Stimulated activated CD4-positive, alpha-beta T cell treated with anti-CD3 and anti-CD28 coated beads, Interleukin-15, amount 100 ng/mL, for 1 hour (primary cell): ENCODE results near the gene TNFRSF4.
"Not testable (repeated sequence)": the region's sequence is repeated elsewhere in the genome, so short reads cannot be mapped to it uniquely, and the experiment has no call there.

ENCODE experiments used
- DNase-seq, 2 donors: peaks; one replicate each; pipeline ENCODE4 v3.0.0-alpha.2; 2020; ENCODE audit warnings: low read depth in 1 of 2, low spot score in 1 of 2

Gene TNFRSF4

DNA sequence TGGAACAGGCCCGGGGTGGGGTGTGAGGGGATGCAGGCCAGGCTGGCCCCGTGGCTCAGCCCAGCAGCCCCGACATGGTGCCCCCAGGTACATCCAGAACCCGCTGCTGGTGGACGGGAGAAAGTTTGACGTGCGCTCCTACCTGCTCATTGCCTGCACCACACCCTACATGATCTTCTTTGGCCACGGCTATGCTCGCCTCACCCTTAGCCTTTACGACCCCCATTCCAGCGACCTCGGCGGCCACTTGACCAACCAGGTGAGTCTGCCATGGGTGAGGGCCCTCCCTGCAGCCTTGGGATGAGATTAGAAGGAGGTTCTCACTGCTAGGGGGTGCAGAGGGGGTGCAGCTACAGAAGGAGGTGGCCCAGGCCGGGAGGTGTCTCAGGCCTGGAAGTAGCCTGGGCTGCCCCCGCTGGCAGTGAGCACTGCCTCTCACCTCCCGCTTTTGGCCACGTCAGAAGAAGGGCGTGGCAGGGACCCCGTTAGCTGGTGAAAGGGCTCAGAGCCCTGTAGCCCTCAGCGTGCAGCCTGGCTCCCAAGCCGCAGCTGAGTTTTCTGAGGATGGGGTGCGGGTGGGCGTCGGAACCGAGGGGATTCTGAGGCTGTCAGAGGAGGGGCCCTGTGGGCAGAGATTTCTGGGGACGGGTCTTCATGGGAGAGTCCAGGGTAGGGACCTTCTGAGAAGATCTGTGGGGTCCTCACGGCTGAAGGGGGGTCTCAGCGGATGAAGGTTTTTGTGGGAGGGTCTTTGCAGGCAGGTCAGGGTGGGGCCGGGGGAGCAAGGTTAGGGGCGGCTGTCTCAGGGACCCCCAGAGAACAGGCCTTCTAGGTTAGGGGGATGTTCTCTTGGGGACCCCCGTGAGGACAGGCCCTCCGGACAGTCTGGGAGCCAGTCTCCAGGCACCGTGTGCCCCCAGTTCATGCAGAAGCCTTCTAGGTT, 29.8 kb downstream of the TNFRSF4 start:
- DNase-seq: no peak

DNA sequence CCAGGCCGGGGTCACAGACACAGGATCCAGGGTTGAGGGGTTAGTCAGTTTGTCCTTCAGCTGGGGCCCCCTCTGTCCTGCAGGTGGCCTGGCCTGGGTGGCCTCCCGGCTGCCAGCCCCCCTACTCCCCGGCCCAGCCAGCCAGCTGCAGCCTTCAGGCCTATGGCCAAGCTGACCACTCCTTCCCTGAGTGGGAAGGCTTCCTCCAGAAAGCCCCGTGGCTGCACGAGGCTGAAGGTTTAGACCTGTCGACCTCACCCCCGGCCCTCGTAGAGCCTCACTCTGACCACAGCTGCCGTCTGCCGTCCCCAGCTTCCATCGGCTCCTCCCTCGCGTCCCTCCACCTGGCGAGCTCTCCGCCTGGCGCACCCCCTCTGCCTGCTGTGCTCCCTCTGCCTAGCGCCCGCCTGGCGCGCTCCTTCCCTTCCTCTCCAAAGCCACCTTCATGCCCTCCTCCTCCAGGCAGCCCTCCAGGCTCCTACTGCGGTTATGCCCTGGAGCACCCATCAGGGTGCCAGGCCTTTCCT, 30.7 kb downstream of the TNFRSF4 start:
- DNase-seq: no peak

DNA sequence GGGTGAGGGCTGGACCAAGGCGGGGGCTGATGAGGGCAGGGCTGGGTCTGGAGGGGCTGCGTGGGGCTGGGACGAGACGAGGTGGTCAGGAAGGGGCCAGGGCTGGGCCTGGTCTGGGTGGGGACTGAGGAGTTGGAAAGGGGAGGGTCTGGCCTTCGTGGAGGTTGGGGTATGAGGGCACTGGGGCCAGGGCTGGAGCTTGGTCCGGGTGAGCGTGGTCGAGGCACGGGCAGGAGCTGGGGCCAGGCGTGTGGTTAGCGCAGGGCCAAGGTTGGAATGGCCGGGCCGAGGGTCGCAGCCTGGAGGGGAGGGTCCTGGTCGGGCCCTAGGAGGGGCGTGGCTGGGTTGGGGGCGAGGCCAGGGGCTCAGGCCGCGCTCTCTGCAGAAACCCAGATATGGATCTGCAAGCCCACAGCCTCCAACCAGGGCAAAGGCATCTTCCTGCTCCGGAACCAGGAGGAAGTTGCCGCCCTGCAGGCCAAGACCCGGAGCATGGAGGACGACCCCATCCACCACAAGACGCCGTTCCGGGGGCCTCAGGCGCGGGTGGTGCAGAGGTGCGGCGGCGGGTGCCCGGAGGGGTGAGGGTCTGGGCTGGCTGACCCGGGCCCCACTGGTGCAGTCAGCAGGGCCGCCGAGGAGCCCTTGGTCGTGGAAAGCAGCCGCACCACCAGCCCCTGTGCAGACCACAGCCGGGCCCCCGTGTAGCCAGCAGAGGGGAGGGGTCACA, 31.3 kb downstream of the TNFRSF4 start:
- DNase-seq: no peak

DNA sequence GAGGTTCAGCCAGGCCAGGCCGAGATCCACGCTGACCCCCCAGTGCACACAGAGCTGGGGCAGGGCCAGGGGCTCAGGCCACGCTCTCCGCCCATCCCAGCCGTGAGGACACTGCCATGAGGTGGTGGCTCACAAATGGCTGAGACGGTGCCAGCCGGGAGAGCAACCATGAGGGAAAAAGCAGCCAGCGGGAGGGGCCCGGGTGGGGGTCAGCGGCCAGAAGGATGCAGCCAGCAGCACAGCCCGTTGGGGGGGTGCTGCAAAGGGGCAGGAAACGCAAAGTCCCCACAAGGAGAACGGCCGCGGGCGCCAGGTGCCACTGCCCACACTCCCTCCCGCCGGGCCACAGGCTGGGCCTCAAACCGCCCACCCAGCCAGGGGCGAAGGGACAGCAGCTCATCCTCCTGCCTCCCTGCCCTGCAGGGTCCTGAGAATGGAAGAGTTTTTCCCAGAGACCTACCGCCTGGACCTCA, 32.0 kb downstream of the TNFRSF4 start:
- no peak for DNase-seq

DNA sequence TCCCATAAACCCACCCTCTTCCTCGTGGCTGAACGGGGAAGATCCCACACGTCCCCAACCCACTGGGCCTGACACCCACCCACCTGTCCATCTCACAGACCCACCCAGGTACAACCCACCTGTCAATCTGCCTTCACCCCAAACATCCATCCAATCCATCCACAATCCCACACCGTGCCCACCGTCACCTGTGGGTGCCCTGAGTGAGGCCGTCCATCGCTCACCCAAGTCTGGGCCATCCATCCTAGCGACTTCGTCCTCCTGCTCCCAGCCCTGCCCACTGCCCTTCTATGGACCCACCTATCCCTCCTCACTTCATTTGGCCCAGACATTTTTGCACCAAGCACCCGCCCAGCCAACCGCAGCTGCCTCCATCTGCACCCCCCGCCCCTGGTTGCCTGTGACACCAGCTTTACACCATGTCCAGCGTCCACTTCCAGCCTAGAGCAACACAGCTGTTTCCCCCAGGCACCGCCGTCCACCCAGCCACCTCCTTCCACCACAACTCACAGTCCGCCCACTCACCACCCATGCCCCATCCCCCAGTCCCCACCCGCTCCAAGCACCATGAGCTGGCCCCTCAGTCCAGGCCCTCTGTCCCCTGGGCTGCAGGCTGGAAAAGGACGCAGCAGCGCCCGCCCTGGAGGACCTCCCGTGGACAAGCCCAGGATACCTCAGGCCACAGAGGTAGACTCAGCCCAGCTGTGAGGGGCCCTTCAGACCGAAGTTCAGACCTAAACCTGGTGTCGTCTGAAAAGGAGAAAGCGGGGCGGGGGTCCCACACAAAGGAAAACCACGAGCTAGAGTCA, 32.6 kb downstream of the TNFRSF4 start:
- DNase-seq: no peak

DNA sequence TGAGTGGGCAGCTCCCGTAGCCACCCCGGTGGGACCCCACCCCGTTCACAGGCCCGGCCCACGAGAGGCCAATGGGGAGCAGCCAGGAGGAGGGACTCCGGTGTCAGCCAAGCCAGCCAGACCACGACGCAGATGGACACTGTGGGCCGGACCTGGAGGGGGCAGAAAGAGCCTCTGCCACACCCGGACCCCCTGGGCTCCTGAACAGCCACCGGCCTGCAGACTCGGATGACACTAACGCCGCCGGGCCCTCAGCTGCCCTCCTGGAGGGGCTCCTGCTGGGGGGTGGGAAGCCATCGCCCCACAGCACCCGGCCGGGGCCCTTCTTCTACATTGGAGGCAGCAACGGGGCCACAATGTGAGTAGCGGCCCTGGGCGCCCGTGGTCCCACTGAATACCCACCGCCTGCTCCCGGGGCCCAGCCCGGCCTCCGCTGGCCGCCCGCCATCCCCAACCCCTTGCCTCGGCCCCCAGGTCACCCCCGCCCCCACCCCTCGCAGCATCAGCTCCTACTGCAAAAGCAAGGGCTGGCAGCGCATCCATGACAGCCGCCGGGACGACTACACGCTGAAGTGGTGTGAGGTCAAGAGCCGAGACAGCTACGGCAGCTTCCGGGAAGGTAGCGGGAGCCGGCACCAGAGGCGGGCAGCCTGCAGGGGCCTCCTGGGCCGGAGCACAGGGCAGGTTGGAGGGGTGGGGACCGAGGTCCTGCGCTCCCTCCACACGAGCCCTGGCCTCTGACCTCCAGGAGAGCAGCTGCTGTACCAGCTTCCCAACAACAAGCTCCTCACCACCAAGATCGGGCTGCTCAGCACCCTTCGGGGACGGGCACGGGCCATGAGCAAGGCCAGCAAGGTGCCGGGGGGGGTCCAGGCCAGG, 33.7 kb downstream of the TNFRSF4 start:
- no peak for DNase-seq

DNA sequence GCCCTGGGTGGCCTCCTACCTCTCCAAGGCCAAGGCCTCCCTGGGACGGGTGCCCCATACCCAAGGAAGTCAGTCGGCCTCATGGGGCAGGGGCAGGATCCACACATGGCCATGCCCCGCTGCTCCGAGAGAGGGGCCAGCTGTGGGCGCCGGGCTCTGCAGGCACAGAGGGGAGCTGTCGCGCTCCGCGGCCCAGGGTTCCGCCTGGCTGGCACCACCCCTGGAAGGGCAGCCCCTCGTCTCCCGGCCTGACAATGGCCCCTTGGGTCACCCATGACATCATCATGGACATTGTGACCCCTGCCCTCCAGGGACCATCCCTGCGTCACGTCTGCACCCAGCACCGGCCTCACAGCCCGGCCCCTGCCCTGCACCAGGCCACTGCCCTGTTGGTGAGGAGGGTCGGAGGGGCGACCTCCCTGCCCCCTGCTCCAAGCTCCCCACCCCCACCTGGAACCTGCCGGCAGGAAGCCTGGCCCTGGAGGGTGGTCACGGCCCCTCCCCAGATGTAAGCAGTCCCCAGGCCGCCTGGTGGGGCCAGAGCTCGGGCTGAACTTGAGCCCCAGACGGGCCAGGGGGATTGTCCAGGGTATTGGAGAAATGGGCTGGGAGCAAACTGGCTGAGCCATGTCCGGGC, 34.5 kb downstream of the TNFRSF4 start:
- DNase-seq: no peak

DNA sequence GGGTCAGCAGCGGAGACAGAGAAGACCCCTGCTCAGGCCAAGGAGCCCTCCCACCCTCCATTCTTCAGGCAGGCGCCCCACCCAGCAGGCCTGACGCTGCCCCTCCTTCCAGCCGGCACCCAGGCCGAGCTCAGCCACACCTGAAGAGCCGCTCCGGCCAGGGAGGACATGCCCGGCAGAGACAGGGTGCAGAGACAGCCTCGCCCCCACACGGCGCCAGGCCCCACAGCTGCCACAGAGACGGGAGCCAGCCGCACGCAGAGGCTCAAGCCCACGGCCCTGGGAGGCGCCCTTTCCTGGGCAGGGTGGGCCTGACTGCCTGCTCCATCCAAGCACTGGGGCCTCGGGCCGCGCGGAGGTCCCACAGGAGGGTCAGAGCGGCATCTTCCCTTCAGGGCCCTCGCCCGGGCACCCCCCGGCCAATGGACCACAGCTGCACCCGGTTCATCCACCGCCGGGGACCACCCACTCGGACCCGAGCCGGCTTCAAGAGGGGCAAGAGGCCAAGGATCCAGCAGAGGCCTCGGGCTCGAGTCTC, 35.1 kb downstream of the TNFRSF4 start:
- DNase-seq: no peak

DNA sequence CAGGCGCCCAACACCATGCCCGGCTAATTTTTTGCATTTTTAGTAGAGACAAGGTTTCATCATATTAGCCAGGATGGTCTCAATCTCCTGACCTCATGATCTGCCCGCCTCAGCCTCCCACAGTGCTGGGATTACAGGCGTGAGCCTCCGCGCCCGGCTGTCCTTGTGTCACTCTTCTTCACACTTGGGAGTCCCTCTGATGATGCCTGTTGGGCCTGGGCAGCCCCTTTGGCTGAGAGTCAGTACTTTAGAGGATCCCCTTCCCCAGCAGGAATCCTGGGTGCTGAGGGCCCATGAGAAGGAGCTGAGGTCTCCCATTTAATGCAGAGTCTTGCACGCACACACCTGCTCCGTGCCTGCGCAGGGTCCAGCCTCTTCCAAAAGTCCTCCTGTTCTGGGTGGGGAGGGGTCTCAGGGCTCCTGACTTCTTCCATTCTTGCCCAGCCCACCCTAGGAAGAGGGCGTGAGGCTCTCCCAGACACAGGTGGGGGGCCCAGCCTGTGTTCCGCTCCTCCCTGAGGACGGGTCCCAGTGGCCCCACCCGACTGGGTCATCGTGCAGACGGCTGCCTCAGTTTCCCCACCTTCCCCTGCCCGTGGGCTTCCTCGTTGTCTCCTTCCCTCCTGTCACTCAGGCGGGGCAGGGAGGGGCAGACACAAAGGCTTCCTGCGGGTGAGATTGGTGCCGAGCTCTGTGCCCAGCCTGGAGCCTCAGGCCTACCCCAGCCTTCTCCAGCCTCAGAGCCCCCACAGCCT, 36.3 kb downstream of the TNFRSF4 start:
- no peak for DNase-seq

DNA sequence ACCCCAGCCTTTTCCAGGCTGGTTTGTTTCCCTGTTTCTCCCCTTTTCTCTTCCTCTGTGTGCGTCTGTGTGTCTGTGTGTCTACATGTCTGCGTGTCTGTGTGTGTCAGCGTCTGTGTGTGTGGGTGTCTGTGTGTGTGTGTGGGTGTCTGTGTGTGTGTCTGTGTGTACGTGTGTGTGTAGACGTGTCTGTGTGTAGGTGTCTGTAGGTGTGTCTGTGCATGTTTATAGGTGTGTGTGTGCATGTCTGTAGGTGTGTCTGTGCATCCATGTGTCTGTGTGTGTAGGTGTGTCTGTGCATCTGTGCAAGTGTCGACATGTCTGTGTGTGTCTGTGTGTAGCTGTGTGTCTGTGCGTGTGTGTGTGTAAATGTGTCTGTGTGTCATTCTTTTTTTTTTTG, 37.0 kb downstream of the TNFRSF4 start:
- no peak for DNase-seq

DNA sequence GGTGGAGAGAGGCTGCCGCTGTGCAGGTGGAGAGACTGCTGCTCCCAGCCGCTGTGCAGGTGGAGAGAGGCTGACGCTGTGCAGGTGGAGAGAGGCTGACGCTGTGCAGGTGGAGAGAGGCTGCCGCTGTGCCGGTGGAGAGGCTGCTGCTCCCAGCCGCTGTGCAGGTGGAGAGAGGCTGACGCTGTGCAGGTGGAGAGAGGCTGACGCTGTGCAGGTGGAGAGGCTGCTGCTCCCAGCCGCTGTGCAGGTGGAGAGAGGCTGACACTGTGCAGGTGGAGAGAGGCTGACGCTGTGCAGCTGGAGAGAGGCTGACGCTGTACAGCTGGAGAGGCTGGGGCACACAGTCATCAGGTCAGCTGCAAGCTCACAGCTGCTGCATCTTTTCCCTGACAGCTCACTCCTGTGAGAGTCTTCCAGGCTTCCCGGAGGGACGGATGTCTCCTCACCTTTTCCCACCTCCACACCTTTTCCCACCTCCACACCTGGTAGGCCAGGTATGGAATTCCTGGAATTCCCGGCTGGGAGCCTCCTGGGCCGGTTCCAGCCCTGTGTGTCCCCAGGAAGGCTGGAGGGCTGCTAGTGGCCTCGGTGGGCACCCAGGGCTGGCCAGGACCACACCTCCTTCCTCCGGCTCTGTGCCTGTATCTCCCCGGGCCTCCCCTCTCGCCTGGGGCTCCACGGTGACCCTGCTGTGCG, 37.7 kb downstream of the TNFRSF4 start:
- not testable (repeated sequence) for DNase-seq

DNA sequence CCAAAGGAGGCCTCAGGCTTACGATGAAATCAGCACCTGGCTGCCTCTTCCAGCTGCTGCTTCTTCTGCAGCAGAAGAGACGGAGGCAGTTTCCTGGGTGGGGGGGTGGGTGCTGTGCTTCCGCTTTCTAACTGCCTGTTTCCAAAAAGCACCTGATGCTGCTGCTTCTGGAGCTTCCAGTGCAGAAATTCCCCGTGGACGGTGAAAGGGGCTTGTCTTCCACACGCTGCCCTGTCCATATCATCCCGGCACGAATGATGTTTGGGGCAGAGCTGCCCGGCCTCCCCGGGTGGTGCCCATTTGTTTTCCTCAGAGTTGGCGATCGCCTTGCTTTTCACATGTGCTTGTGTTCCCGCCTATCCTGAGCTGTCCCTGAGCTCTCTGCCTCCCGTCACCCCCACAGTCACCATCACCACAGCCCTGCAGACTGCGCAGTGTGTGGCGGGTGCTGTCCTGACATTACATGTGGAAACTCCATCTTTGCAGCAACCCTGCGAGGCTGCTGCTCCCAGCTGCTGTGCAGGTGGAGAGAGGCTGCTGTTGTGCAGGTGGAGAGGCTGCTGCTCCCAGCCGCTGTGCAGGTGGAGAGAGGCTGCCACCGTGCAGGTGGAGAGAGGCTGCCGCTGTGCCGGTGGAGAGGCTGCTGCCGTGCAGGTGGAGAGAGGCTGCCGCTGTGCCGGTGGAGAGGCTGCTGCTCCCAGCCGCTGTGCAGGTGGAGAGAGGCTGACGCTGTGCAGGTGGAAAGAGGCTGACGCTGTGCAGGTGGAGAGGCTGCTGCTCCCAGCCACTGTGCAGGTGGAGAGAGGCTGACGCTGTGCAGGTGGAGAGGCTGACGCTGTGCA, 38.5 kb downstream of the TNFRSF4 start:
- no peak for DNase-seq

DNA sequence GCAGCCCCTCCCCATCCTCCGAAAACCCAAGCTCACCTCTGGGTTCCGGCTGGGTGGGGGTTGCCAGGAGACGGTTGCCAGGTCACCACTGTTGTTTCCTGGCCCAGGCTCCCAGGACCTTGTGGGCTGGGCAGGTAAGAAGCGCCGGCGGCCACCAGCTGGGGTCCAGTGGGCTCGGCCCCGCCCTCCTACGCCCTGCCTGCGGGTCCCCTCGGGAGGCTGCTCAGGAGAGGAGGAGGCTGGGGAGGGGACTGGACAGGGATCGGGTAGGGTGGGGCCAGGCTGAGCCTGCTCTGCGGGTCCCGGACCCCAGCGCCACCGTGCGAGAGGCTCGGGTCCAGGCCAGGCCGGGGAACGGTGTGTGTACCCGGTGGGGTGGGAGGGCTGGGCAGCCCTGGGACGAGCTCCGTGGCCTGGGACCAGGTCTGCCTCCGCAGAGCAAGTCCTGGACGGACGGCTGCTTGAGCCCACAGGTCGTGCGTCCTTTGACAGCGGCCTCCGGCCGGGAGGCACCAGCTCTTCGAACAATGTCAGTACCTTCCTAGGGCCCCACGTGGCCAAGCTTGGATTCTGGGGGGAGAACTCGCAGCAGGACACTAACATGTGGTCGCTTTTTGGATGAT, 40.0 kb downstream of the TNFRSF4 start, which contains the start of gene TTLL10:
Gene TTLL10, plus strand, starts transcription at position 88 of the 623 bp plus-strand sequence. CDS start 5,336 bp downstream, outside the sequence.
- DNase-seq: no peak

DNA sequence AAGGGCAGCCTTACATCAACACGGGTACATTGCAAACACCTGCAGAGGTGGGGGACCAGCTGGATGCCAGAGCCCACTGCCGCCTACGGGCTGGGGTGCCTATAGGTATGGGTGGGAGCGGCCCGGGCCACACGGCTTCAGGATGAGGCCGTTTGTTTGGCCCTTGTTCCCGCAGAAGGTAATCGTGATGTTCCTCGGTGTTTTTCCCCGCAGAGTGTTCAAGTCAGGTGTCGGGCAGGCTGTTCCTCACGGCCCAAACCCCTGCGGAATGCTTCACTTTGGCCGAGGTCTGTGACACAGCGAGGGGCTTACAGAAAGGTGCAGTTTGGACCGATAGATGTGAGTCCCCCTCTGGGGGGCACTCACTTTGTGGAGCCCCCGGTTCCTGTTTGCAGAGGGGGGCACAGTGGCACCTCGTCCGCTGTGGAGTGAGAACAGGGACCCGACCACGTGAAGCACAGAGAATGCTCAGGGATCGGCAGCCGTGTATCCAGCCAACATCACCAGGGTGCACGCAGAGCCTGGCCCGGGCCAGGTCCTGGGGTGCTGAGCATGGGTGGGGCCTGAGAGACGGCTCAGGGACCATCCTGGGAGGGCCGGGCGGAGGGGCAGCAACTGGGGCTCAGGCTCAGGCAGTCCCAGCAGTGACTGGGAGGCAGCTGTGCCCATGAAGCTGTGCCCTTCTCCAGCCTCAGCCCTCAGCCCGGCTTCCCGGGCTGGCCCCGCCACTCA, 40.7 kb downstream of the TNFRSF4 start:
- DNase-seq: no peak

DNA sequence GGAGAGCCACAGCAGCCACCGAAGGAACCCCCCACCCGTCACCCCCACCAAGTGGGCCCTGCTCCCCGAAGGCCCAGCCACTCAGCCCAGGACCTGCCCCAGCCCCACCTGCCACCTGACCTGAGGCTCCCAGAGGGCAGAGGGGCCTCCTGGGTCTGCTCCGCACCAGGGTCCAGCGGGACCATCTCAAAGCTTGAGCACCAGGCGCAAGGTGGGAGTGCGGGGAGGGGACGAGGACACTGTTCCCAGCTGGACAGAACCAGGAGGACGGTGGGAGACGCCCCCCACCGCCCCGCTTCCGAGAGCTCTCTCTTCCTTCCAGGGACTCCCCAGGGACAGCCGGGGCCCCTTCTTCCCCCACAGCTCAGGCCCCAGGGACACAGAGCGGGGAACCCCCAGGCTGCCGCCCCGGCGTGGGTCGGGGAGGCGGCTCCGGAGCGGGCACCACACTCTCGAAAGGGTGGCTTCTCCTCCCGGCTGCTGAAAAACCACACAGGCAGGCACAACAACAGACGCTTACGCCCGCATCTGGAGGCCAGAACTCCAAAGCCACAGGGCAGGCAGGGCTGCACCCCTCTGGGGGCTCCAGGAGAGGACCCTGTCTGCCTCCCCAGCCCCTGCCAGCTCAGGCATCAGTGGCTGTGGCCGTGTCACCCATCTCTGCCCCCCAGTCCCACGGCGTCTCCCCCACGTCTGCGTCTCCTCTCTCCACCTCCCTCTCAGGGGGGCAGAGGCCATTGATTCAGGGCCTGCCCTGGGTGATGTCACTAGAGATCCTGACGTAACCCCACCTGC, 42.2 kb downstream of the TNFRSF4 start:
- DNase-seq: no peak
